ENCODE data around the gene NGDN. TPM values are rescaled to one million over a fixed set of nuclear protein-coding genes. Genes with fewer than 3 reads are reported as not detected.

Gene NGDN
- total and polyA plus RNA-seq, 2 of the 4 experiments (the other 2 are of a cell fraction), result 48.1 to 49.8 TPM

DNA sequence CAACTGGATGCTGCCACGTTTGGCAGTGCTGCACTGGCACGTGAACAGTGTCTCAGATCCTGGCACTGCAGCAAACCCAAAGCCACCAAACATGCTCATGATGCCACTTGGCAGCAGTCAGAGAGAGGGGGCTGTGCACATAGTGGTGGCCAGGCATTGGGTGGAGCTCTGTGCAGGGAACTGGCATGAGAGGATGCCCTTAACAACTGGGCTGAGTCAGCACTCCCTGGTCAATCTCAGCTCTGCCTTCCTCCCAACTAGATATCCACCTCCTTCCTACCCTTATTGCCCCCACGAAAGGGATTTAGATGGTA, 45.1 kb downstream of the NGDN start:
- ChIA-PET POLR2A (ENCODE audit: unreplicated experiment) (no interaction called here), CTCF (no interaction called here)
- no peak overlapping the region for H2BK15ac ChIP-seq (ENCODE audit: low read depth, low read length)
- no peak overlapping the region for H3K18ac ChIP-seq (ENCODE audit: low read depth, low read length)
- TF ChIP-seq, protein P1, sequence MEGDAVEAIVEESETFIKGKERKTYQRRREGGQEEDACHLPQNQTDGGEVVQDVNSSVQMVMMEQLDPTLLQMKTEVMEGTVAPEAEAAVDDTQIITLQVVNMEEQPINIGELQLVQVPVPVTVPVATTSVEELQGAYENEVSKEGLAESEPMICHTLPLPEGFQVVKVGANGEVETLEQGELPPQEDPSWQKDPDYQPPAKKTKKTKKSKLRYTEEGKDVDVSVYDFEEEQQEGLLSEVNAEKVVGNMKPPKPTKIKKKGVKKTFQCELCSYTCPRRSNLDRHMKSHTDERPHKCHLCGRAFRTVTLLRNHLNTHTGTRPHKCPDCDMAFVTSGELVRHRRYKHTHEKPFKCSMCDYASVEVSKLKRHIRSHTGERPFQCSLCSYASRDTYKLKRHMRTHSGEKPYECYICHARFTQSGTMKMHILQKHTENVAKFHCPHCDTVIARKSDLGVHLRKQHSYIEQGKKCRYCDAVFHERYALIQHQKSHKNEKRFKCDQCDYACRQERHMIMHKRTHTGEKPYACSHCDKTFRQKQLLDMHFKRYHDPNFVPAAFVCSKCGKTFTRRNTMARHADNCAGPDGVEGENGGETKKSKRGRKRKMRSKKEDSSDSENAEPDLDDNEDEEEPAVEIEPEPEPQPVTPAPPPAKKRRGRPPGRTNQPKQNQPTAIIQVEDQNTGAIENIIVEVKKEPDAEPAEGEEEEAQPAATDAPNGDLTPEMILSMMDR (conservative IDR thresholded peaks at IDR 0.05; ENCODE audit: low read depth, low read length), result no peak
- TF ChIP-seq MAFK (IDR thresholded peaks at IDR 0.05; ENCODE audit: low read depth, low read length), result no peak
- no peak overlapping the region for H3K4me2 ChIP-seq (ENCODE audit: low read depth, low read length)
- H2BK5ac ChIP-seq (ENCODE audit: low read depth, low read length, poor library complexity, severe bottlenecking), result no peak overlapping the region
- no peak overlapping the region for H2AK9ac ChIP-seq (replicated peaks; ENCODE audit: low read depth, low read length, poor library complexity)
- no peaks in the 10 kb centered on the region for H3K36me3 ChIP-seq (ENCODE audit: control insufficient read depth, insufficient read depth, low read length)
- no peak overlapping the region for H2BK120ac ChIP-seq (ENCODE audit: low read depth, low read length)
- no TSS peak for BruUV-seq (replicated peaks)
- no peak overlapping the region for H3K4ac ChIP-seq (ENCODE audit: low read depth, low read length)
- intact Hi-C loops (cut with micrococcal nuclease) (no loop called here), dilution Hi-C loops (cut with HindIII; ENCODE audit: low sequenced_read_pairs, unreplicated experiment) (no loop called here), in situ Hi-C loops (cut with MboI; ENCODE audit: low sequenced_read_pairs) (no loop called here)
- H4K91ac ChIP-seq (ENCODE audit: insufficient read depth, low read depth, low read length), result no peak overlapping the region
- H2AFZ ChIP-seq (replicated peaks; ENCODE audit: low read length, poor library complexity), result no peak overlapping the region
- no peaks in the 10 kb centered on the region for H4K20me1 ChIP-seq (ENCODE audit: insufficient read depth, low read length)
- H3K23ac ChIP-seq (ENCODE audit: low read depth, low read length), result no peak overlapping the region
- H3K79me1 ChIP-seq (ENCODE audit: low read depth in 1 of 2, low read length in 2 of 2), result no peaks in the 10 kb centered on the region
- ATAC-seq (ENCODE audit: low read depth) (no peak), DNase-seq (no peak)
- no peak overlapping the region for H2BK20ac ChIP-seq (ENCODE audit: low read depth, low read length)
- H3K9me1 ChIP-seq (ENCODE audit: insufficient read depth, low read length), result peaks cover 4% of the 10 kb centered on the region; the same call in 1 of the 2 replicates
- H4K5ac ChIP-seq (ENCODE audit: low read depth, low read length), result no peak overlapping the region
- no CpG with 5 or more reads among the region's 3 CpGs for WGBS, 2 experiments (ENCODE audit: extremely low coverage in 2 of 2, insufficient read length in 1 of 2)
- no peaks in the 10 kb centered on the region for H3K4me1 ChIP-seq (ENCODE audit: control insufficient read depth, insufficient read depth, low read length)
- no peaks in the 10 kb centered on the region; the same call in 1 of the 2 replicates for H3K27me3 ChIP-seq (ENCODE audit: control insufficient read depth, insufficient read depth, low read length)
- no peak overlapping the region for H3K4me3 ChIP-seq (ENCODE audit: insufficient read depth, low read depth, low read length)
- no peak overlapping the region for H3K9ac ChIP-seq (ENCODE audit: low read depth, low read length)
- no peaks in the 10 kb centered on the region for H3K9me3 ChIP-seq (ENCODE audit: control insufficient read depth, insufficient read depth, low read length)
- H3K56ac ChIP-seq (ENCODE audit: extremely low read depth, insufficient read depth, low read length), result no peak overlapping the region
- H4K8ac ChIP-seq (ENCODE audit: low read depth in 2 of 2, low read length in 2 of 2), result no peak overlapping the region
- no peak overlapping the region for H3K27ac ChIP-seq (ENCODE audit: insufficient read depth, low read length)
- no peak overlapping the region for H2AK5ac ChIP-seq (ENCODE audit: low read depth, low read length)
- no peak overlapping the region for H3K14ac ChIP-seq (replicated peaks; ENCODE audit: low read depth, low read length)

Measured in IMR-90 (cell line).